ENCODE results near the gene LIMD2.

- TF ChIP-seq, protein P1, sequence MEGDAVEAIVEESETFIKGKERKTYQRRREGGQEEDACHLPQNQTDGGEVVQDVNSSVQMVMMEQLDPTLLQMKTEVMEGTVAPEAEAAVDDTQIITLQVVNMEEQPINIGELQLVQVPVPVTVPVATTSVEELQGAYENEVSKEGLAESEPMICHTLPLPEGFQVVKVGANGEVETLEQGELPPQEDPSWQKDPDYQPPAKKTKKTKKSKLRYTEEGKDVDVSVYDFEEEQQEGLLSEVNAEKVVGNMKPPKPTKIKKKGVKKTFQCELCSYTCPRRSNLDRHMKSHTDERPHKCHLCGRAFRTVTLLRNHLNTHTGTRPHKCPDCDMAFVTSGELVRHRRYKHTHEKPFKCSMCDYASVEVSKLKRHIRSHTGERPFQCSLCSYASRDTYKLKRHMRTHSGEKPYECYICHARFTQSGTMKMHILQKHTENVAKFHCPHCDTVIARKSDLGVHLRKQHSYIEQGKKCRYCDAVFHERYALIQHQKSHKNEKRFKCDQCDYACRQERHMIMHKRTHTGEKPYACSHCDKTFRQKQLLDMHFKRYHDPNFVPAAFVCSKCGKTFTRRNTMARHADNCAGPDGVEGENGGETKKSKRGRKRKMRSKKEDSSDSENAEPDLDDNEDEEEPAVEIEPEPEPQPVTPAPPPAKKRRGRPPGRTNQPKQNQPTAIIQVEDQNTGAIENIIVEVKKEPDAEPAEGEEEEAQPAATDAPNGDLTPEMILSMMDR (conservative IDR thresholded peaks at IDR 0.05 in 1 of 2, IDR thresholded peaks at IDR 0.05 in 1 of 2; ENCODE audit: extremely low read depth in 1 of 2, insufficient read depth in 1 of 2, low read depth in 1 of 2, low read length in 2 of 2), result no peak
- TF ChIP-seq EZH2 (IDR thresholded peaks at IDR 0.05; ENCODE audit: borderline replicate concordance, low read length), result no peak
Observed at GRCh38 chr17:63658366-63658765, 41.6 kb downstream of the LIMD2 start.

Measured in mammary epithelial cell (primary cell).